Measurements from ENCODE around the gene CAMK1D. TPM values are rescaled to one million over a fixed set of nuclear protein-coding genes. Genes with fewer than 3 reads are reported as not detected.

Gene CAMK1D
- total RNA-seq, 2 donors from 2014 or later, result 4.5 to 7.8 TPM

DNA sequence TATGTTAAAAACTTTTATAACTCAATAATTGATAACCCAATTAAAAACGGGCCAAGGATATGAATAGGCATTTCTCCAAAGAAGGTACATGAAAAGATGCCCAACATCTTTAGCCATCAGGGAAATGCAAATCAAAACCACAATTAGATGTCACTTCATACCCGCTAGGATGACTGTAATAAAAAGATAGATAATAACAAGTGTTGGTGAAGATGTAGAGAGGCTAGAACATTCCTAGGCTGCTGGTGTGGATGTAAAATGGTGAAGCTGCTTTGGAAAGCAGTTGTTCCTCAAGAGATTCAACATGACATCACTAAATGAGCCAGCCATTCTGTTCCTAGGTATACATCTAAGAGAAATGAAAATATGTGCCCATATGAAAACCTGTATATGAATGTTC lies 35.6 kb downstream of the CAMK1D start:
- no peaks in the 10 kb centered on the region for H3K36me3 Mint-ChIP-seq (ENCODE audit: low read depth)
- Histone ChIP-seq H3K27ac (ENCODE audit: low read depth, low read length) (no peak overlapping the region), H3K27me3 (ENCODE audit: control insufficient read depth, insufficient read depth, low read length, poor library complexity, severe bottlenecking) (no peaks in the 10 kb centered on the region), H3K36me3 (ENCODE audit: control insufficient read depth, insufficient read depth, low read length) (no peaks in the 10 kb centered on the region), H3K9me3 (ENCODE audit: control insufficient read depth, low read length) (no peaks in the 10 kb centered on the region), H3K4me3 (ENCODE audit: low read length) (no peak overlapping the region), H3K4me1 (ENCODE audit: control insufficient read depth, insufficient read depth, low read length) (no peaks in the 10 kb centered on the region), H3K9ac (ENCODE audit: extremely low read depth, low read length, poor library complexity, severe bottlenecking) (no peak overlapping the region)
- H3K9me3 Mint-ChIP-seq, result no peaks in the 10 kb centered on the region
- TF ChIP-seq CTCF (conservative IDR thresholded peaks at IDR 0.05), result no peak
- no peak overlapping the region for H3K4me3 Mint-ChIP-seq
- H3K27me3 Mint-ChIP-seq (ENCODE audit: insufficient read depth), result no peaks in the 10 kb centered on the region
- no peak overlapping the region for H3K27ac Mint-ChIP-seq
- H3K4me1 Mint-ChIP-seq, result no peaks in the 10 kb centered on the region
- DNase-seq, result no peak
- 87% methylated on average over 2 of the region's 2 CpGs; no CpG with 5 or more reads in 1 of the 2 experiments for WGBS, 2 experiments (ENCODE audit: insufficient coverage in 1 of 2, insufficient read length in 1 of 2)

DNA sequence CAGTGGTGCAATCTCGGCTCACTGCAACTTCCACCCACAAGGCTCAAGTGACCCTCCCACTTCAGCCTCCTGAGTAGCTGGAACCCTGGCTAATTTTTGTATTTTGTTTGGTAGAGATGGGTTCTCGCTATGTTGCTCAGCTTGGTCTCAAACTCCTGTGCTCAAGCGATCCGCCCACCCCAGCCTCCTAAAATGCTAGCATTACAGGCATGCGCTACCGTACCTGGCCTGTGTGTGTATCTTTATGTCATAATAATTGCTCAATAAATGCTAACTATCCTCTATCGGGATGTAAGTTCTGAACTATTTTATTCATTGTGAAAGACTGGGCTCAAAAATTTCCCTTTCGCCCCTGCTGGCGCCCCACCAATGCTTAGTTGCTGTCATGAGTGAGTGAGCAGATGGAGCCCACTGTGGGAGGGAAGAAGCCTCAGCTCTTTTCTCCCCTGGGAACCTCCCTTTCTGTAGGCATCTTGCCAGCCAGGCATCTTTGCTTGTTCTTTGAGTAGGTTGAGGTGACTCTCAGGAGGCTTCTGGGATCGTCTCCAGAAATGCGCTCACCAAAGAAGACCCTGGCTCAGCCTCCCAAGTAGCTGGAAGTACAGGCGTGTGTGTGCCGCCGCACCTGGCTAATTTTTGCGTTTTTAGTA lies 38.3 kb downstream of the CAMK1D start:
- no peaks in the 10 kb centered on the region for H3K36me3 Mint-ChIP-seq (ENCODE audit: low read depth)
- TF ChIP-seq CTCF (conservative IDR thresholded peaks at IDR 0.05), result no peak
- no peak overlapping the region for H3K4me3 Mint-ChIP-seq
- H3K4me1 Mint-ChIP-seq, result peaks cover 2% of the 10 kb centered on the region
- H3K27ac ChIP-seq (ENCODE audit: low read depth, low read length), result no peak overlapping the region
- no peak overlapping the region for H3K9ac ChIP-seq (ENCODE audit: extremely low read depth, low read length, poor library complexity, severe bottlenecking)
- no peaks in the 10 kb centered on the region for H3K27me3 Mint-ChIP-seq (ENCODE audit: insufficient read depth)
- H3K36me3 ChIP-seq (ENCODE audit: control insufficient read depth, insufficient read depth, low read length), result no peaks in the 10 kb centered on the region
- no peak overlapping the region for H3K27ac Mint-ChIP-seq
- H3K4me3 ChIP-seq (ENCODE audit: low read length), result no peak overlapping the region
- no peaks in the 10 kb centered on the region for H3K9me3 Mint-ChIP-seq
- 90 to 95% methylated on average over 7 to 15 of the region's 15 CpGs for WGBS, 2 experiments (ENCODE audit: insufficient coverage in 1 of 2, insufficient read length in 1 of 2)
- no peaks in the 10 kb centered on the region for H3K27me3 ChIP-seq (ENCODE audit: control insufficient read depth, insufficient read depth, low read length, poor library complexity, severe bottlenecking)
- DNase-seq, result no peak
- no peaks in the 10 kb centered on the region for H3K4me1 ChIP-seq (ENCODE audit: control insufficient read depth, insufficient read depth, low read length)
- no peaks in the 10 kb centered on the region for H3K9me3 ChIP-seq (ENCODE audit: control insufficient read depth, low read length)

DNA sequence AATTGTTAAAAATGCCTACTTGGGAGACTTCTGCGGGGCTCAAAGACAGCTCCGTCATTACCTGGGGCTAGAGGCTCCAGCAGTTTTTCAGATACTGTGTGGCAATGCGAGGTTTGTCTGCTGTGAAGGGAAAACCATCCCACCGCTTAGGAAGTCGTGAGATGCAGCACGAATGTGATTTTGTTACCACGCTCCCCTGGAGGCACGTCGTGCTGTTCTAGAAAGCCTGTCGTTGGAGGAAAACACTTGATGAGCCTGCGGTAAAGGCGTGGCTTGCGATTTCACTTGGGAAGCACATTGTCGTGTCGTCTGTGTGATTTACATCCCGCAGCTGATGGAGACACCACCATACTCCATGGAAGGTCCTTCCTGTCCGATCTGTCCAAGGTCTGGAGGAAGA lies 39.3 kb downstream of the CAMK1D start:
- no peak overlapping the region for H3K4me3 ChIP-seq (ENCODE audit: low read length)
- no peak overlapping the region for H3K27ac ChIP-seq (ENCODE audit: low read depth, low read length)
- WGBS, 2 experiments (ENCODE audit: insufficient coverage in 1 of 2, insufficient read length in 1 of 2), result 89 to 91% methylated on average over 17 of the region's 17 CpGs
- H3K9ac ChIP-seq (ENCODE audit: extremely low read depth, low read length, poor library complexity, severe bottlenecking), result no peak overlapping the region
- no peaks in the 10 kb centered on the region for H3K9me3 Mint-ChIP-seq
- H3K4me3 Mint-ChIP-seq, result no peak overlapping the region
- no peaks in the 10 kb centered on the region for H3K9me3 ChIP-seq (ENCODE audit: control insufficient read depth, low read length)
- H3K27me3 ChIP-seq (ENCODE audit: control insufficient read depth, insufficient read depth, low read length, poor library complexity, severe bottlenecking), result no peaks in the 10 kb centered on the region
- H3K27ac Mint-ChIP-seq, result peak overlapping the region; percentile 23
- H3K4me1 Mint-ChIP-seq, result peaks cover 2% of the 10 kb centered on the region
- H3K36me3 Mint-ChIP-seq (ENCODE audit: low read depth), result no peaks in the 10 kb centered on the region
- no peak for DNase-seq
- H3K27me3 Mint-ChIP-seq (ENCODE audit: insufficient read depth), result no peaks in the 10 kb centered on the region
- no peaks in the 10 kb centered on the region for H3K4me1 ChIP-seq (ENCODE audit: control insufficient read depth, insufficient read depth, low read length)
- no peak for TF ChIP-seq CTCF (conservative IDR thresholded peaks at IDR 0.05)
- H3K36me3 ChIP-seq (ENCODE audit: control insufficient read depth, insufficient read depth, low read length), result no peaks in the 10 kb centered on the region

Measured in endodermal cell (in vitro differentiated cells).